ENCODE measurements around the gene TMEM95. TPM values are rescaled to one million over a fixed set of nuclear protein-coding genes. Genes with fewer than 3 reads are reported as not detected.

The TMEM95 gene
- polyA plus RNA-seq, 1 donor (not counting 4 experiments of a cell fraction or from before 2014, with no cell fraction given) = not detected

DNA sequence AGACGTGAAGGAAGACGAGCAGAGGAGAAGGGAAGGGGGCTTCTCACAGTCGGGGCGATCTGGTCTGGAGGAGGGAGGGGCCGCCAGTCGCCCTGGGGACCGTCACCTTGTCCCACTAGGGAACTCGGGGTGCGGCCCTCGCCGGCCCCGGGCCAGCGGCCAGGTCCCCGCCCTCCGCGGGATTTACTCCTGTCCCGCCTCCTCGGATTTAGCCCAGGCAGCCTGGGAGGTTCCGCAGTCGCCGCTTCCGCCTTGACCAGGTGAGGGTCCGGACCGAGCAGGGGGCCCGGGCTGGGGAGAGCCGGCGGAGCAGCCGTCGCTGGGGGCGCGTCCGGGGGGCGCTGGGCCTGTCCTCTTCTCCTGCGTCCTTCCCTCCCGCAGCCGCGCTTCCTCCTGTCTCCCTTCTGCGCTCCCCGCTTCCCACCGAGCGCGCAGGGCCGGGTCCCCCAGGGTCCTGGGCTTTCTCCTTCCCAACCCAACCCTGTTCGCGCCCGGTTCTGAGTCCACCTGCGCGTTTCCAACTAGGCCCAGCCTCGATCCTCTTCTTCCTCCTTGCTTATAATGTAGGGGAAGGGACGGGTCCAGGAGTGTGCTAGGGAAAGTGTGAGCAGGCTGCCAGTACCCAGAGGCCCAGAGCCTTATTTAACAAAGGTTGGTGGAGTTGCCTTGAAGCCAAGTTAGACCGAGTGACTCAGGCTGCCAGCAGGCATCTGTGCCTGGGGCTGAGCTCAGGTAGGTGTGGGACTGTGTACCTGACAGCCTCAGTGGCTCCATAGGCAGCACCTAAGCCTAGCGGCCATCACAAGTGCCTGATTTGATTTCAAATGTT lies 26.1 kb downstream of the TMEM95 start, which contains the start of gene TNK1:
TNK1 (plus strand) TSS at position 235 of the 829 bp plus-strand sequence. CDS start 1,838 bp downstream, outside the sequence.
- H3K4me1 ChIP-seq (ENCODE audit: control insufficient read depth, extremely low read depth, insufficient read depth, low read length) = peaks cover 14% of the 10 kb centered on the region
- peak within 1 kb of the TSS; percentile 76 for H3K9ac ChIP-seq (ENCODE audit: control insufficient read depth, extremely low read depth, insufficient read depth, low read length)
- FAIRE-seq = peak; percentile 87
- H3K79me2 ChIP-seq (ENCODE audit: control insufficient read depth, insufficient read depth, low read length) = peaks cover 7% of the 10 kb centered on the region
- H3K9me1 ChIP-seq (ENCODE audit: control insufficient read depth, extremely low read depth, insufficient read depth, low read length) = no peaks in the 10 kb centered on the region
- H3K27ac ChIP-seq (ENCODE audit: control insufficient read depth, insufficient read depth, low read length) = no peak within 1 kb of the TSS
- H4K20me1 ChIP-seq (ENCODE audit: control insufficient read depth, extremely low read depth, insufficient read depth, low read length) = no peaks in the 10 kb centered on the region
- H2AFZ ChIP-seq (ENCODE audit: control insufficient read depth, low read length) = peak within 1 kb of the TSS; percentile 91
- dilution Hi-C loops (cut with MboI; ENCODE audit: extremely low pct_ligation_motif_present, low sequenced_read_pairs) = no loop called here
- no peaks in the 10 kb centered on the region for H3K27me3 ChIP-seq (ENCODE audit: control insufficient read depth, extremely low read depth, insufficient read depth, low read length)
- no peaks in the 10 kb centered on the region for H3K9me3 ChIP-seq (ENCODE audit: control insufficient read depth, low read depth, low read length)
- peak within 1 kb of the TSS; percentile 82 for H3K4me2 ChIP-seq (ENCODE audit: control insufficient read depth, extremely low read depth, insufficient read depth, low read depth, low read length)
- peak within 1 kb of the TSS; percentile 62 to 84 (median 73) for H3K4me3 ChIP-seq (ENCODE audit: control insufficient read depth in 2 of 3, extremely low read depth in 1 of 3, insufficient read depth in 2 of 3, low read depth in 1 of 3, low read length in 3 of 3)
- no peak for TF ChIP-seq EZH2 (IDR thresholded peaks at IDR 0.05; ENCODE audit: low read length)
- TF ChIP-seq, protein P1, sequence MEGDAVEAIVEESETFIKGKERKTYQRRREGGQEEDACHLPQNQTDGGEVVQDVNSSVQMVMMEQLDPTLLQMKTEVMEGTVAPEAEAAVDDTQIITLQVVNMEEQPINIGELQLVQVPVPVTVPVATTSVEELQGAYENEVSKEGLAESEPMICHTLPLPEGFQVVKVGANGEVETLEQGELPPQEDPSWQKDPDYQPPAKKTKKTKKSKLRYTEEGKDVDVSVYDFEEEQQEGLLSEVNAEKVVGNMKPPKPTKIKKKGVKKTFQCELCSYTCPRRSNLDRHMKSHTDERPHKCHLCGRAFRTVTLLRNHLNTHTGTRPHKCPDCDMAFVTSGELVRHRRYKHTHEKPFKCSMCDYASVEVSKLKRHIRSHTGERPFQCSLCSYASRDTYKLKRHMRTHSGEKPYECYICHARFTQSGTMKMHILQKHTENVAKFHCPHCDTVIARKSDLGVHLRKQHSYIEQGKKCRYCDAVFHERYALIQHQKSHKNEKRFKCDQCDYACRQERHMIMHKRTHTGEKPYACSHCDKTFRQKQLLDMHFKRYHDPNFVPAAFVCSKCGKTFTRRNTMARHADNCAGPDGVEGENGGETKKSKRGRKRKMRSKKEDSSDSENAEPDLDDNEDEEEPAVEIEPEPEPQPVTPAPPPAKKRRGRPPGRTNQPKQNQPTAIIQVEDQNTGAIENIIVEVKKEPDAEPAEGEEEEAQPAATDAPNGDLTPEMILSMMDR (optimal IDR thresholded peaks at IDR 0.05 in 1 of 3, IDR thresholded peaks at IDR 0.05 in 1 of 3, conservative IDR thresholded peaks at IDR 0.05 in 1 of 3; ENCODE audit: extremely low read depth in 1 of 3, insufficient read depth in 2 of 3, low read length in 3 of 3) = no peak
- H3K36me3 ChIP-seq (ENCODE audit: control insufficient read depth in 2 of 2, extremely low read depth in 1 of 2, insufficient read depth in 2 of 2, low read length in 2 of 2) = peaks cover 0 to 9% of the 10 kb centered on the region in 2 experiments
- no peak for DNase-seq (ENCODE audit: low read depth, low spot score)

DNA sequence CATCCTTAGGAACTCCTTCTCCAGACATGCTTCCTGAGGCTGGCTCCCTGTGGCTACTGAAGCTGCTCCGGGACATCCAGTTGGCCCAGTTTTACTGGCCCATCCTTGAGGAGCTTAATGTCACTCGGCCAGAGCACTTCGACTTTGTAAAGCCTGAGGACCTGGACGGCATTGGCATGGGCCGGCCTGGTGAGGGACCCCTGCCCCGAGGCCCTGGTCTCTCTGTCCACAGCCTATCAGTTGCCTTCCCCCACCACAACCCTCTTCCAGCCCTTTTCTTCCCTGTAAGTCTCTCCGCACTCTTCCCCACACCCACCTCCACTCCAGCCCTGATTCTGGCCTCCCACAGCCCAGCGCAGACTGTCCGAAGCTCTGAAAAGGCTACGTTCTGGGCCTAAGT lies 27.9 kb downstream of the TMEM95 start:
- dilution Hi-C loops (cut with MboI; ENCODE audit: extremely low pct_ligation_motif_present, low sequenced_read_pairs) = no loop called here
- TF ChIP-seq, protein P1 (optimal IDR thresholded peaks at IDR 0.05 in 1 of 3, IDR thresholded peaks at IDR 0.05 in 1 of 3, conservative IDR thresholded peaks at IDR 0.05 in 1 of 3; ENCODE audit: extremely low read depth in 1 of 3, insufficient read depth in 2 of 3, low read length in 3 of 3) = no peak
- no peak for TF ChIP-seq EZH2 (IDR thresholded peaks at IDR 0.05; ENCODE audit: low read length)
- no peak for FAIRE-seq
- Histone ChIP-seq H3K9ac (ENCODE audit: control insufficient read depth, extremely low read depth, insufficient read depth, low read length) (no peak overlapping the region), H3K27ac (ENCODE audit: control insufficient read depth, insufficient read depth, low read length) (no peak overlapping the region), H3K9me3 (ENCODE audit: control insufficient read depth, low read depth, low read length) (no peaks in the 10 kb centered on the region), H3K27me3 (ENCODE audit: control insufficient read depth, extremely low read depth, insufficient read depth, low read length) (no peaks in the 10 kb centered on the region), H3K79me2 (ENCODE audit: control insufficient read depth, insufficient read depth, low read length) (peaks cover 7% of the 10 kb centered on the region), H2AFZ (ENCODE audit: control insufficient read depth, low read length) (no peak overlapping the region), H3K4me2 (ENCODE audit: control insufficient read depth, extremely low read depth, insufficient read depth, low read depth, low read length) (no peak overlapping the region), H3K36me3 (ENCODE audit: control insufficient read depth in 2 of 2, extremely low read depth in 1 of 2, insufficient read depth in 2 of 2, low read length in 2 of 2) (peaks cover 5 to 18% of the 10 kb centered on the region in 2 experiments), H3K4me1 (ENCODE audit: control insufficient read depth, extremely low read depth, insufficient read depth, low read length) (peaks cover 14% of the 10 kb centered on the region), H4K20me1 (ENCODE audit: control insufficient read depth, extremely low read depth, insufficient read depth, low read length) (peaks cover 1% of the 10 kb centered on the region), H3K4me3 (ENCODE audit: control insufficient read depth in 2 of 3, extremely low read depth in 1 of 3, insufficient read depth in 2 of 3, low read depth in 1 of 3, low read length in 3 of 3) (no peak overlapping the region), H3K9me1 (ENCODE audit: control insufficient read depth, extremely low read depth, insufficient read depth, low read length) (no peaks in the 10 kb centered on the region)
- no peak for DNase-seq (ENCODE audit: low read depth, low spot score)

All from keratinocyte (primary cell).